Neural cell (in vitro differentiated cells): Measurements from ENCODE around the gene RELL2. TPM values are rescaled to one million over a fixed set of nuclear protein-coding genes. Genes with fewer than 3 reads are reported as not detected.

Experiments
- H2AFZ ChIP-seq: fragments of 200-600, 300-800 bp; sonication (generic), shearing (Covaris generic); 2 replicates; pipeline ENCODE4 v1.6.0; 2014; ENCODE audit warnings: low read depth, mild to moderate bottlenecking, antibody characterized with exemption, low read length, moderate library complexity
- H3F3A ChIP-seq: fragments of 200-600 bp; shearing (Covaris generic); 2 replicates; pipeline ENCODE4 v1.6.1; 2016; ENCODE audit warnings: mild to moderate bottlenecking, moderate library complexity, mixed read lengths, antibody characterized with exemption, low read length; ENCODE audit not compliant: insufficient read depth, poor library complexity, severe bottlenecking
- H3K27ac ChIP-seq: fragments of 200-600, 300-800 bp; sonication (generic), shearing (Covaris generic); 2 replicates; pipeline ENCODE4 v1.5.1; 2014; ENCODE audit warnings: mild to moderate bottlenecking, low read length, moderate library complexity
- H3K27me3 ChIP-seq: fragments of 300-800, 200-600 bp; sonication (generic), shearing (Covaris generic); 2 replicates; pipeline ENCODE4 v1.6.0; 2014; ENCODE audit warnings: mild to moderate bottlenecking, low read depth, low read length, moderate library complexity; ENCODE audit not compliant: insufficient read depth
- H3K36me3 ChIP-seq: fragments of 300-800, 200-600 bp; sonication (generic), shearing (Covaris generic); 2 replicates; pipeline ENCODE4 v1.5.1; 2014; ENCODE audit warnings: mild to moderate bottlenecking, antibody characterized with exemption, low read length, moderate library complexity; ENCODE audit not compliant: insufficient read depth
- H3K4me2 ChIP-seq: fragments of 300-800, 200-600 bp; sonication (generic), shearing (Covaris generic); 2 replicates; pipeline ENCODE4 v1.6.0; 2014; ENCODE audit warnings: mild to moderate bottlenecking, low read length
- H3K4me3 ChIP-seq: fragments of 300-800, 200-600 bp; sonication (generic), shearing (Covaris generic); 2 replicates; pipeline ENCODE4 v1.5.1; 2014; ENCODE audit warnings: mild to moderate bottlenecking, low read length, moderate library complexity
- H3K79me2 ChIP-seq: fragments of 200-600 bp; shearing (Covaris generic); replicated peaks from 2 replicates; pipeline ENCODE4 v1.6.0; 2014; ENCODE audit warnings: mild to moderate bottlenecking, low read length, moderate library complexity; ENCODE audit not compliant: insufficient read depth
- H3K9ac ChIP-seq: fragments of 300-800, 200-600 bp; sonication (generic), shearing (Covaris generic); 2 replicates; pipeline ENCODE4 v1.6.1; 2016; ENCODE audit warnings: mild to moderate bottlenecking, low read length, mixed read lengths
- H3K9me2 ChIP-seq: fragments of 200-600 bp; shearing (Covaris generic); 2 replicates; pipeline ENCODE4 v1.6.1; 2016; ENCODE audit warnings: mild to moderate bottlenecking, low read length, mixed read lengths; ENCODE audit not compliant: insufficient read depth
- H3K9me3 ChIP-seq: fragments of 200-600, 300-800 bp; sonication (generic), shearing (Covaris generic); 2 replicates; pipeline ENCODE4 v1.6.1; 2016; ENCODE audit warnings: mild to moderate bottlenecking, mixed run types, low read length, moderate library complexity, mixed read lengths
- H4K20me1 ChIP-seq: fragments of 200-600 bp; shearing (Covaris generic); 2 replicates; pipeline ENCODE4 v1.6.1; 2016; ENCODE audit warnings: mild to moderate bottlenecking, mixed run types; ENCODE audit not compliant: insufficient read depth
- EP300 ChIP-seq: fragments of 450-650 bp; conservative IDR thresholded peaks from 2 replicates; pipeline ENCODE4 v1.6.1; 2014; ENCODE audit warnings: antibody characterized with exemption, mild to moderate bottlenecking, moderate library complexity; ENCODE audit not compliant: poor library complexity, severe bottlenecking
- EZH2 ChIP-seq: fragments of 200-600, 300-800 bp; shearing (Covaris generic), sonication (generic); IDR thresholded peaks from 2 replicates; pipeline ENCODE4 v1.6.1; 2014; ENCODE audit warnings: antibody characterized with exemption, low read length, borderline replicate concordance, mild to moderate bottlenecking; ENCODE audit not compliant: insufficient read depth, poor library complexity, severe bottlenecking
- MXI1 ChIP-seq: fragments of 450-650 bp; conservative IDR thresholded peaks from 2 replicates; pipeline ENCODE4 v1.6.1; 2014; ENCODE audit warnings: antibody characterized with exemption, mild to moderate bottlenecking; ENCODE audit not compliant: poor library complexity, severe bottlenecking
- POLR2AphosphoS5 ChIP-seq: IDR thresholded peaks from 2 replicates; pipeline ENCODE4 v1.6.1; 2012
- RAD21 ChIP-seq: fragments of 450-650 bp; conservative IDR thresholded peaks from 2 replicates; pipeline ENCODE4 v1.6.1; 2014; ENCODE audit warnings: antibody characterized with exemption, mild to moderate bottlenecking, moderate library complexity
- REST ChIP-seq: IDR thresholded peaks from 2 replicates; pipeline ENCODE4 v1.6.1; 2012; ENCODE audit warnings: borderline replicate concordance
- SMC3 ChIP-seq: fragments of 450-650 bp; conservative IDR thresholded peaks from 2 replicates; pipeline ENCODE4 v1.6.1; 2014; ENCODE audit warnings: antibody characterized with exemption, mild to moderate bottlenecking, moderate library complexity; ENCODE audit not compliant: poor library complexity
- TAF1 ChIP-seq: IDR thresholded peaks from 2 replicates; pipeline ENCODE4 v1.6.1; 2012; ENCODE audit warnings: low read depth
- polyA plus RNA-seq: library from polyadenylated mRNA; depleted of rRNA; stranded (reverse); fragments of >200 nt; gene quantifications from 2 replicates; pipeline ENCODE4 v1.2.3, GENCODE V29; 2014
- TF ChIP-seq, protein P1 (sequence below): fragments of 450-650 bp; IDR thresholded peaks from 2 replicates; pipeline ENCODE4 v1.5.1; 2014; ENCODE audit warnings: antibody characterized with exemption, mild to moderate bottlenecking, moderate library complexity; ENCODE audit not compliant: poor library complexity, severe bottlenecking

Gene RELL2
- polyA plus RNA-seq, 1 donor from 2014 or later, result 44.9 TPM

- no peaks in the 10 kb centered on the region for H3K9me2 ChIP-seq
- H3K27ac ChIP-seq, result no peak overlapping the region
Observed at GRCh38 chr5:141675672-141676071, 38.9 kb downstream of the RELL2 start.

DNA sequence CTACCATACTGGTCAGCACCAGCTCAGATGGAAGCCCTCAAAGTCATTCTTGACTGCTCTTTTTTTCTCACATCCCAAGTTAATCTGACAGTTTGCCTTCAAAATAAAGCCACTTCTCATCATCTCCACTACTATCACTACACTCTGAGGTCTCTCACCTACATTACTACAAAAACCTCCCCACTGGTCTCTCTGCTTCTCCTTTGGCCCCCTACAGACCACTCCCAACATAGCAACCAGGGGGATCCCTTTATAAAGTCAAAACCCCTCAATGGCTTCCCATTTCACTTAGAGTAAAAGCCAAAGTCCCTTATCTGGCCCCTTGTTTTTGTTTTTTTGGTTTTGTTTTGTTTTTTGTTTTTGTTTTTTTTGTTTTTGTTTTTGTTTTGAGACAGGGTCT is 40.6 kb downstream of the RELL2 start:
- no peak overlapping the region for H3K4me2 ChIP-seq
- H3F3A ChIP-seq, result no peaks in the 10 kb centered on the region
- H3K36me3 ChIP-seq, result no peaks in the 10 kb centered on the region
- H3K9me3 ChIP-seq, result no peaks in the 10 kb centered on the region
- no peak overlapping the region for H3K4me3 ChIP-seq
- H3K27me3 ChIP-seq, result no peaks in the 10 kb centered on the region
- no peak overlapping the region for H3K27ac ChIP-seq
- H3K79me2 ChIP-seq, result no peaks in the 10 kb centered on the region
- H4K20me1 ChIP-seq, result no peaks in the 10 kb centered on the region
- TF ChIP-seq TAF1 (no peak), POLR2AphosphoS5 (no peak)
- TF ChIP-seq, protein P1, sequence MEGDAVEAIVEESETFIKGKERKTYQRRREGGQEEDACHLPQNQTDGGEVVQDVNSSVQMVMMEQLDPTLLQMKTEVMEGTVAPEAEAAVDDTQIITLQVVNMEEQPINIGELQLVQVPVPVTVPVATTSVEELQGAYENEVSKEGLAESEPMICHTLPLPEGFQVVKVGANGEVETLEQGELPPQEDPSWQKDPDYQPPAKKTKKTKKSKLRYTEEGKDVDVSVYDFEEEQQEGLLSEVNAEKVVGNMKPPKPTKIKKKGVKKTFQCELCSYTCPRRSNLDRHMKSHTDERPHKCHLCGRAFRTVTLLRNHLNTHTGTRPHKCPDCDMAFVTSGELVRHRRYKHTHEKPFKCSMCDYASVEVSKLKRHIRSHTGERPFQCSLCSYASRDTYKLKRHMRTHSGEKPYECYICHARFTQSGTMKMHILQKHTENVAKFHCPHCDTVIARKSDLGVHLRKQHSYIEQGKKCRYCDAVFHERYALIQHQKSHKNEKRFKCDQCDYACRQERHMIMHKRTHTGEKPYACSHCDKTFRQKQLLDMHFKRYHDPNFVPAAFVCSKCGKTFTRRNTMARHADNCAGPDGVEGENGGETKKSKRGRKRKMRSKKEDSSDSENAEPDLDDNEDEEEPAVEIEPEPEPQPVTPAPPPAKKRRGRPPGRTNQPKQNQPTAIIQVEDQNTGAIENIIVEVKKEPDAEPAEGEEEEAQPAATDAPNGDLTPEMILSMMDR, result peak; percentile 12
- H2AFZ ChIP-seq, result no peak overlapping the region
- no peaks in the 10 kb centered on the region for H3K9me2 ChIP-seq
- H3K9ac ChIP-seq, result no peak overlapping the region

More at GRCh38 chr5:141675672-141676071, 38.9 kb downstream of the RELL2 start:
- no peak overlapping the region for H2AFZ ChIP-seq
- no peaks in the 10 kb centered on the region for H3F3A ChIP-seq
- H3K4me2 ChIP-seq, result no peak overlapping the region
- H3K9me3 ChIP-seq, result no peaks in the 10 kb centered on the region
- H3K27me3 ChIP-seq, result no peaks in the 10 kb centered on the region
- H3K9ac ChIP-seq, result no peak overlapping the region
- no peaks in the 10 kb centered on the region for H3K79me2 ChIP-seq
- H4K20me1 ChIP-seq, result no peaks in the 10 kb centered on the region
- no peak overlapping the region for H3K4me3 ChIP-seq
- no peak for TF ChIP-seq EZH2
- TF ChIP-seq, protein P1, result no peak
- no peaks in the 10 kb centered on the region for H3K36me3 ChIP-seq

DNA sequence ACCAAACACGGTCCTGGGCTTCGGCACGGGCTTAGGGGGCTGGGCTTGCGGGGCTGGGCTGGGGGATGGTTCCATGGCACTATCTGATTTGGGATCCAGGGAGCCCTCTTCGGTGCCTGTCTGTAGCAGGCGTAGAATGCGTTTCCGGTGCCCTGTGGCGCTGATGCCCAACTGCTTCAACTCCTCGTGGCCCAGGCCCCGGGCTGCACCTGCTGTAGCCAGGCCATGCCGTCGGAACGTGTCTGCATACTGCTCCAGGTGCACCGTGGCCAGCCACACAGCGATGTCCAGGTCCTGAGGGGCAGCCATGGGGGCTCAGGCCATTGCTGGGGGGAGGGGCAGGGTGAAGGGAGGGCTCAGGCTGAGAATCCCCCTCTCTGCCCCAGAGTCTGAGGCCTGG is 43.4 kb downstream of the RELL2 start:
- Histone ChIP-seq H3K9ac (no peak overlapping the region), H2AFZ (no peak overlapping the region), H4K20me1 (no peaks in the 10 kb centered on the region), H3K27ac (no peak overlapping the region), H3K4me3 (no peak overlapping the region), H3K9me2 (no peaks in the 10 kb centered on the region), H3F3A (no peaks in the 10 kb centered on the region), H3K27me3 (no peaks in the 10 kb centered on the region), H3K36me3 (no peaks in the 10 kb centered on the region), H3K79me2 (no peaks in the 10 kb centered on the region), H3K4me2 (no peak overlapping the region), H3K9me3 (no peaks in the 10 kb centered on the region)
- TF ChIP-seq, protein P1, result no peak
- TF ChIP-seq POLR2AphosphoS5 (no peak), REST (no peak), EP300 (no peak), RAD21 (no peak), SMC3 (no peak), TAF1 (no peak), EZH2 (no peak), MXI1 (no peak)
